GM23338 (cell line): ENCODE results near the gene TULP4. TPM values are rescaled to one million over a fixed set of nuclear protein-coding genes. Genes with fewer than 3 reads are reported as not detected.

Experiments used
- ATAC-seq: fragments of 200-7000 bp; cut with Tn5 transposase; 3 replicates; pipeline ENCODE4 v1.9.1; 2020
- DNase-seq: peaks from one replicate; pipeline ENCODE4 v3.0.0-alpha.2; 2015; ENCODE audit warnings: low spot score
- H2AFZ ChIP-seq: fragments of 200-600 bp; sonication (generic); 2 replicates; pipeline ENCODE4 v1.8.0; 2016; ENCODE audit warnings: antibody characterized with exemption, mild to moderate bottlenecking, moderate library complexity
- H3F3A ChIP-seq: fragments of 200-600 bp; sonication (generic); replicated peaks from 2 replicates; pipeline ENCODE4 v1.8.0; 2017; ENCODE audit warnings: antibody characterized with exemption, mixed run types, low read depth
- H3K27ac ChIP-seq: fragments of 200-600 bp; sonication (generic); 2 replicates; pipeline ENCODE4 v1.6.1; 2016; ENCODE audit warnings: low read depth
- H3K27me3 ChIP-seq: fragments of 200-600 bp; sonication (generic); 2 replicates; pipeline ENCODE4 v1.8.0; 2016; ENCODE audit warnings: mild to moderate bottlenecking, mixed run types, moderate library complexity; ENCODE audit not compliant: insufficient read depth
- H3K36me3 ChIP-seq: fragments of 200-600 bp; sonication (generic); 2 replicates; pipeline ENCODE4 v1.8.0; 2016; ENCODE audit warnings: mild to moderate bottlenecking; ENCODE audit not compliant: insufficient read depth
- H3K4me1 ChIP-seq: fragments of 200-600 bp; sonication (generic); 2 replicates; pipeline ENCODE4 v1.8.0; 2016; ENCODE audit warnings: mild to moderate bottlenecking, moderate library complexity; ENCODE audit not compliant: insufficient read depth
- H3K4me2 ChIP-seq: fragments of 200-600 bp; sonication (generic); 2 replicates; pipeline ENCODE4 v1.7.1; 2017; ENCODE audit warnings: mixed run types
- H3K4me3 ChIP-seq: fragments of 200-600 bp; sonication (generic); 2 replicates; pipeline ENCODE4 v1.6.1; 2016; ENCODE audit warnings: mixed run types
- H3K79me2 ChIP-seq: fragments of 200-600 bp; sonication (generic); replicated peaks from 2 replicates; pipeline ENCODE4 v1.8.0; 2017; ENCODE audit warnings: mild to moderate bottlenecking; ENCODE audit not compliant: insufficient read depth
- H3K9me2 ChIP-seq: fragments of 200-600 bp; sonication (generic); 2 replicates; pipeline ENCODE4 v1.8.0; 2017; ENCODE audit not compliant: insufficient read depth
- H4K20me1 ChIP-seq: fragments of 200-600 bp; sonication (generic); replicated peaks from 2 replicates; pipeline ENCODE4 v1.8.0; 2017; ENCODE audit warnings: mild to moderate bottlenecking; ENCODE audit not compliant: insufficient read depth
- H3K27ac Mint-ChIP-seq: 2 replicates; pipeline ENCODE4 v1.8.0; 2020; ENCODE audit warnings: inconsistent platforms, mild to moderate bottlenecking, moderate library complexity, mixed read lengths
- H3K27me3 Mint-ChIP-seq: 3 replicates; pipeline ENCODE4 v1.8.0; 2022; ENCODE audit warnings: low read depth, mild to moderate bottlenecking, moderate library complexity, mixed read lengths, inconsistent platforms; ENCODE audit not compliant: insufficient read depth, poor library complexity
- H3K36me3 Mint-ChIP-seq: 3 replicates; pipeline ENCODE4 v1.8.0; 2021; ENCODE audit warnings: low read depth, mild to moderate bottlenecking, inconsistent platforms, moderate library complexity, mixed read lengths
- H3K4me1 Mint-ChIP-seq: 3 replicates; pipeline ENCODE4 v1.8.0; 2020; ENCODE audit warnings: mild to moderate bottlenecking, inconsistent platforms, mixed read lengths
- H3K4me3 Mint-ChIP-seq: 3 replicates; pipeline ENCODE4 v1.8.0; 2021; ENCODE audit warnings: moderate library complexity, mild to moderate bottlenecking, inconsistent platforms, mixed read lengths
- H3K9me3 Mint-ChIP-seq: 3 replicates; pipeline ENCODE4 v1.8.0; 2020; ENCODE audit warnings: moderate library complexity, mild to moderate bottlenecking, inconsistent platforms, mixed read lengths
- CREB1 ChIP-seq: fragments of 250-450 bp; sonication (Bioruptor Pico); IDR thresholded peaks from 2 replicates; pipeline ENCODE4 v1.5.0; 2020; ENCODE audit warnings: low read depth, mild to moderate bottlenecking, moderate library complexity
- EZH2 ChIP-seq: fragments of 200-600 bp; sonication (generic); IDR thresholded peaks from one replicate; pipeline ENCODE4 v1.8.0; 2017; ENCODE audit warnings: antibody characterized with exemption, mild to moderate bottlenecking, low read depth; ENCODE audit not compliant: unreplicated experiment
- EZH2phosphoT487 ChIP-seq: fragments of 200-600 bp; sonication (generic); IDR thresholded peaks from one replicate; pipeline ENCODE4 v1.8.1; 2018; ENCODE audit warnings: antibody characterized with exemption; ENCODE audit not compliant: unreplicated experiment
- JUNB ChIP-seq: IDR thresholded peaks from one replicate; pipeline ENCODE4 v1.6.1; 2016; ENCODE audit warnings: antibody characterized with exemption; ENCODE audit not compliant: unreplicated experiment
- NANOG ChIP-seq: IDR thresholded peaks from 2 replicates; pipeline ENCODE4 v1.6.1; 2016; ENCODE audit warnings: antibody characterized with exemption, borderline replicate concordance
- POLR2AphosphoS5 ChIP-seq: IDR thresholded peaks from 2 replicates; pipeline ENCODE4 v1.6.1; 2016; ENCODE audit warnings: antibody characterized with exemption, low read depth
- STAT1 ChIP-seq: IDR thresholded peaks from one replicate; pipeline ENCODE4 v1.6.1; 2016; ENCODE audit warnings: antibody characterized with exemption; ENCODE audit not compliant: unreplicated experiment
- ZNF331 ChIP-seq: fragments of 250-450 bp; sonication (Bioruptor Pico); IDR thresholded peaks from 2 replicates; pipeline ENCODE4 v1.5.0; 2020; ENCODE audit warnings: low read depth, mild to moderate bottlenecking, moderate library complexity
- polyA plus RNA-seq: library from polyadenylated mRNA; unstranded; fragments of >200 nt; fragmentation: Nextera tagmentation; extraction: Ambion mirVana; gene quantifications from 2 replicates; pipeline ENCODE4 v1.2.1, GENCODE V29; 2016
- total RNA-seq: library from RNA; depleted of rRNA; stranded (reverse); fragments of >200 nt; shearing (Covaris generic); gene quantifications from 2 replicates; pipeline ENCODE4 v1.2.3, GENCODE V29; 2014
- TF ChIP-seq, protein P1 (sequence below): IDR thresholded peaks from 2 replicates; pipeline ENCODE4 v1.6.1; 2016; ENCODE audit warnings: antibody characterized with exemption
- TF ChIP-seq, protein P2 (sequence below), 2 experiments: fragments of 200-600 bp in 1 of 2; sonication (generic) in 1 of 2; conservative IDR thresholded peaks; 2 replicates each; pipeline versions ENCODE4 v1.5.1 to v1.6.1; 2016 to 2017; ENCODE audit warnings: antibody characterized with exemption in 2 of 2, low read depth in 2 of 2, mild to moderate bottlenecking in 2 of 2, moderate library complexity in 1 of 2
- TF ChIP-seq, protein P3 (sequence below): fragments of 250-450 bp; sonication (Bioruptor Pico); IDR thresholded peaks from 2 replicates; pipeline ENCODE4 v1.5.0; 2020; ENCODE audit warnings: mild to moderate bottlenecking, moderate library complexity

Gene TULP4
- total and polyA plus RNA-seq, 2 experiments from 2014 or later, result 31.2 to 50.2 TPM

DNA sequence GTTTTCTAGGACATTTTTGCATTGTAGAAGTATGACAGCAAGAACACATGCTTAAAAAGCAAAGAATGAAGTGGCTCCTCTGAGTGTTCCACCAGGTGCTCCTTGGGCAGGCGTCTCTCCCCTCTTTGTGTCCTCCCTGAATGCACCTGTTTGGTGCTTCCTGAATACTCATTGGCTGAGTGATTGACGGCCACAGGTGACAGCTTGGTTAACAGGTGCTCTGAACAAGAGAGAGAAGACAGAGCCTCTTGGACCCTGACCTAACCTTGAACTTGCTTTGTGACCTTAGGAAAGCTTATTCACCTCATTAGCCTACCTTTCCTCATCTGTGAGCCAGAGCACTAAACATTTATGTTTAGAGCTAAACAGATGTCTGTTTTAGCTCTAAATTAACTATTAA, 93.7 kb downstream of the TULP4 start (continued):
- TF ChIP-seq, protein P1, sequence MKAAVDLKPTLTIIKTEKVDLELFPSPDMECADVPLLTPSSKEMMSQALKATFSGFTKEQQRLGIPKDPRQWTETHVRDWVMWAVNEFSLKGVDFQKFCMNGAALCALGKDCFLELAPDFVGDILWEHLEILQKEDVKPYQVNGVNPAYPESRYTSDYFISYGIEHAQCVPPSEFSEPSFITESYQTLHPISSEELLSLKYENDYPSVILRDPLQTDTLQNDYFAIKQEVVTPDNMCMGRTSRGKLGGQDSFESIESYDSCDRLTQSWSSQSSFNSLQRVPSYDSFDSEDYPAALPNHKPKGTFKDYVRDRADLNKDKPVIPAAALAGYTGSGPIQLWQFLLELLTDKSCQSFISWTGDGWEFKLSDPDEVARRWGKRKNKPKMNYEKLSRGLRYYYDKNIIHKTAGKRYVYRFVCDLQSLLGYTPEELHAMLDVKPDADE, result no peak
- TF ChIP-seq JUNB (no peak), EZH2 (no peak), NANOG (no peak)
- TF ChIP-seq, protein P2, sequence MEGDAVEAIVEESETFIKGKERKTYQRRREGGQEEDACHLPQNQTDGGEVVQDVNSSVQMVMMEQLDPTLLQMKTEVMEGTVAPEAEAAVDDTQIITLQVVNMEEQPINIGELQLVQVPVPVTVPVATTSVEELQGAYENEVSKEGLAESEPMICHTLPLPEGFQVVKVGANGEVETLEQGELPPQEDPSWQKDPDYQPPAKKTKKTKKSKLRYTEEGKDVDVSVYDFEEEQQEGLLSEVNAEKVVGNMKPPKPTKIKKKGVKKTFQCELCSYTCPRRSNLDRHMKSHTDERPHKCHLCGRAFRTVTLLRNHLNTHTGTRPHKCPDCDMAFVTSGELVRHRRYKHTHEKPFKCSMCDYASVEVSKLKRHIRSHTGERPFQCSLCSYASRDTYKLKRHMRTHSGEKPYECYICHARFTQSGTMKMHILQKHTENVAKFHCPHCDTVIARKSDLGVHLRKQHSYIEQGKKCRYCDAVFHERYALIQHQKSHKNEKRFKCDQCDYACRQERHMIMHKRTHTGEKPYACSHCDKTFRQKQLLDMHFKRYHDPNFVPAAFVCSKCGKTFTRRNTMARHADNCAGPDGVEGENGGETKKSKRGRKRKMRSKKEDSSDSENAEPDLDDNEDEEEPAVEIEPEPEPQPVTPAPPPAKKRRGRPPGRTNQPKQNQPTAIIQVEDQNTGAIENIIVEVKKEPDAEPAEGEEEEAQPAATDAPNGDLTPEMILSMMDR (conservative IDR thresholded peaks at IDR 0.05; ENCODE audit: low read depth in 2 of 2), result no peak

DNA sequence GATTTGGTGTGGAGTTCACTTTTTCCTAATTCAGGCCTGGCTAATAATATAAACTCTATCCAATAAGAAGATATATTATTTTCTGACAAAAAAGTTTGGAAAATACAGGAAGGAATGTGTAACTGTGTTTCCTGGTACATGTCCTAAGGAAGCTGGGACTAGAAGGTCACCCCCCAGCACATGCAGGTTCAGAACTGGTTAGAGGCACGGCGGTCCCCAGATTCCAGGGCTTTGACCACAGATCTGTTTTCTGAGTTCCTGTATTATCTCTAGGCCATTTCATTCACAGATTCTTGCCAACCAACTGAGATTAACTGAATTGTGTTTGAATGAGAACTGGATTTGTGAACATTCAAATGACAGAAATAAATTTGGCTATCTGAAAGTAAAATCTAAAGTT, 94.5 kb downstream of the TULP4 start:
- no peak overlapping the region for H3K4me3 ChIP-seq
- H3K27me3 ChIP-seq, result no peaks in the 10 kb centered on the region
- no peaks in the 10 kb centered on the region for H3K9me2 ChIP-seq
- 0 out of 2 replicates have a peak, but pooled peaks cover 4% of the 10 kb centered on the region for H4K20me1 ChIP-seq
- Mint-ChIP-seq H3K36me3 (peaks cover 5% of the 10 kb centered on the region; the same call in 1 of the 3 replicates), H3K4me3 (no peak overlapping the region), H3K9me3 (no peaks in the 10 kb centered on the region; the same call in 2 of the 3 replicates), H3K27me3 (peaks cover 4% of the 10 kb centered on the region), H3K27ac (no peak overlapping the region), H3K4me1 (peaks cover 13% of the 10 kb centered on the region)
- no peaks in the 10 kb centered on the region for H3F3A ChIP-seq
- no peaks in the 10 kb centered on the region for H3K36me3 ChIP-seq
- H3K4me2 ChIP-seq, result no peak overlapping the region
- ATAC-seq, result no peak
- H3K27ac ChIP-seq, result no peak overlapping the region
- H3K4me1 ChIP-seq, result no peaks in the 10 kb centered on the region
- 0 out of 2 replicates have a peak, but pooled peaks cover 5% of the 10 kb centered on the region for H3K79me2 ChIP-seq
- H2AFZ ChIP-seq, result no peak overlapping the region
- DNase-seq, result no peak
- TF ChIP-seq, protein P2 (conservative IDR thresholded peaks at IDR 0.05; ENCODE audit: low read depth in 2 of 2), result no peak
- no peak for TF ChIP-seq ZNF331 (CRISPR knock-in tag)
- TF ChIP-seq, protein P1, result no peak
- no peak for TF ChIP-seq NANOG
- TF ChIP-seq JUNB, result no peak
- TF ChIP-seq POLR2AphosphoS5, result no peak
- no peak for TF ChIP-seq EZH2
- TF ChIP-seq, protein P3, sequence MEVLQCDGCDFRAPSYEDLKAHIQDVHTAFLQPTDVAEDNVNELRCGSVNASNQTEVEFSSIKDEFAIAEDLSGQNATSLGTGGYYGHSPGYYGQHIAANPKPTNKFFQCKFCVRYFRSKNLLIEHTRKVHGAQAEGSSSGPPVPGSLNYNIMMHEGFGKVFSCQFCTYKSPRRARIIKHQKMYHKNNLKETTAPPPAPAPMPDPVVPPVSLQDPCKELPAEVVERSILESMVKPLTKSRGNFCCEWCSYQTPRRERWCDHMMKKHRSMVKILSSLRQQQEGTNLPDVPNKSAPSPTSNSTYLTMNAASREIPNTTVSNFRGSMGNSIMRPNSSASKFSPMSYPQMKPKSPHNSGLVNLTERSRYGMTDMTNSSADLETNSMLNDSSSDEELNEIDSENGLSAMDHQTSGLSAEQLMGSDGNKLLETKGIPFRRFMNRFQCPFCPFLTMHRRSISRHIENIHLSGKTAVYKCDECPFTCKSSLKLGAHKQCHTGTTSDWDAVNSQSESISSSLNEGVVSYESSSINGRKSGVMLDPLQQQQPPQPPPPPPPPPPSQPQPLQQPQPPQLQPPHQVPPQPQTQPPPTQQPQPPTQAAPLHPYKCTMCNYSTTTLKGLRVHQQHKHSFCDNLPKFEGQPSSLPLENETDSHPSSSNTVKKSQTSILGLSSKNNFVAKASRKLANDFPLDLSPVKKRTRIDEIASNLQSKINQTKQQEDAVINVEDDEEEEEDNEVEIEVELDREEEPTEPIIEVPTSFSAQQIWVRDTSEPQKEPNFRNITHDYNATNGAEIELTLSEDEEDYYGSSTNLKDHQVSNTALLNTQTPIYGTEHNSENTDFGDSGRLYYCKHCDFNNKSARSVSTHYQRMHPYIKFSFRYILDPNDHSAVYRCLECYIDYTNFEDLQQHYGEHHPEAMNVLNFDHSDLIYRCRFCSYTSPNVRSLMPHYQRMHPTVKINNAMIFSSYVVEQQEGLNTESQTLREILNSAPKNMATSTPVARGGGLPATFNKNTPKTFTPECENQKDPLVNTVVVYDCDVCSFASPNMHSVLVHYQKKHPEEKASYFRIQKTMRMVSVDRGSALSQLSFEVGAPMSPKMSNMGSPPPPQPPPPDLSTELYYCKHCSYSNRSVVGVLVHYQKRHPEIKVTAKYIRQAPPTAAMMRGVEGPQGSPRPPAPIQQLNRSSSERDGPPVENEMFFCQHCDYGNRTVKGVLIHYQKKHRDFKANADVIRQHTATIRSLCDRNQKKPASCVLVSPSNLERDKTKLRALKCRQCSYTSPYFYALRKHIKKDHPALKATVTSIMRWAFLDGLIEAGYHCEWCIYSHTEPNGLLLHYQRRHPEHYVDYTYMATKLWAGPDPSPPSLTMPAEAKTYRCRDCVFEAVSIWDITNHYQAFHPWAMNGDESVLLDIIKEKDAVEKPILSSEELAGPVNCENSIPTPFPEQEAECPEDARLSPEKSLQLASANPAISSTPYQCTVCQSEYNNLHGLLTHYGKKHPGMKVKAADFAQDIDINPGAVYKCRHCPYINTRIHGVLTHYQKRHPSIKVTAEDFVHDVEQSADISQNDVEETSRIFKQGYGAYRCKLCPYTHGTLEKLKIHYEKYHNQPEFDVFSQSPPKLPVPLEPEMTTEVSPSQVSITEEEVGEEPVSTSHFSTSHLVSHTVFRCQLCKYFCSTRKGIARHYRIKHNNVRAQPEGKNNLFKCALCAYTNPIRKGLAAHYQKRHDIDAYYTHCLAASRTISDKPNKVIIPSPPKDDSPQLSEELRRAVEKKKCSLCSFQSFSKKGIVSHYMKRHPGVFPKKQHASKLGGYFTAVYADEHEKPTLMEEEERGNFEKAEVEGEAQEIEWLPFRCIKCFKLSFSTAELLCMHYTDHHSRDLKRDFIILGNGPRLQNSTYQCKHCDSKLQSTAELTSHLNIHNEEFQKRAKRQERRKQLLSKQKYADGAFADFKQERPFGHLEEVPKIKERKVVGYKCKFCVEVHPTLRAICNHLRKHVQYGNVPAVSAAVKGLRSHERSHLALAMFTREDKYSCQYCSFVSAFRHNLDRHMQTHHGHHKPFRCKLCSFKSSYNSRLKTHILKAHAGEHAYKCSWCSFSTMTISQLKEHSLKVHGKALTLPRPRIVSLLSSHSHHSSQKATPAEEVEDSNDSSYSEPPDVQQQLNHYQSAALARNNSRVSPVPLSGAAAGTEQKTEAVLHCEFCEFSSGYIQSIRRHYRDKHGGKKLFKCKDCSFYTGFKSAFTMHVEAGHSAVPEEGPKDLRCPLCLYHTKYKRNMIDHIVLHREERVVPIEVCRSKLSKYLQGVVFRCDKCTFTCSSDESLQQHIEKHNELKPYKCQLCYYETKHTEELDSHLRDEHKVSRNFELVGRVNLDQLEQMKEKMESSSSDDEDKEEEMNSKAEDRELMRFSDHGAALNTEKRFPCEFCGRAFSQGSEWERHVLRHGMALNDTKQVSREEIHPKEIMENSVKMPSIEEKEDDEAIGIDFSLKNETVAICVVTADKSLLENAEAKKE, result no peak
- TF ChIP-seq STAT1, result no peak
- TF ChIP-seq EZH2phosphoT487, result no peak
- no peak for TF ChIP-seq CREB1
